HCT116 (cell line): Measurements from ENCODE around the gene MYO1A. TPM values are rescaled to one million over a fixed set of nuclear protein-coding genes. Genes with fewer than 3 reads are reported as not detected.

Source experiments
- ATAC-seq: fragments of 200-7000 bp; cut with Tn5 transposase; 2 replicates; pipeline ENCODE4 v1.9.1; 2020; ENCODE audit warnings: mild to moderate bottlenecking, moderate library complexity
- BruUV-seq: library from RNA; stranded (reverse); fragments of 400-500 nt; replicated peaks from 2 replicates; lab custom pipeline; 2021; lab: Mats Ljungman, UMichigan
- CTCF ChIA-PET: fragments of 300-600 bp; sonication (Branson Sonifier 250); formaldehyde crosslinking; loops from one replicate; lab custom pipeline; 2021; ENCODE audit warnings: antibody characterized with exemption; lab: Charles Lee
- POLR2A ChIA-PET: fragments of 300-600, 350-600 bp; sonication (Branson Sonifier 250); formaldehyde crosslinking; loops from one replicate; lab custom pipeline; 2021; ENCODE audit warnings: antibody characterized with exemption; lab: Charles Lee
- RAD21 ChIA-PET, 2 experiments: fragments of 300-600 bp; sonication (Branson Sonifier 250); formaldehyde crosslinking; loops; one replicate each; lab custom pipeline; 2023; ENCODE audit warnings: low total read pairs in 2 of 2; ENCODE audit not compliant: uncharacterized antibody in 2 of 2, unreplicated experiment in 2 of 2, low non-redundant PET in 1 of 2; lab: Charles Lee
- DNase-seq: peaks from one replicate; pipeline ENCODE4 v3.0.0-alpha.2; 2010; ENCODE audit warnings: low read depth, low spot score
- H2AFZ ChIP-seq: fragments of 200-600 bp; shearing (Covaris generic), sonication (generic); 2 replicates; pipeline ENCODE4 v1.6.1; 2017; ENCODE audit warnings: low read depth, mixed run types, mixed read lengths, antibody characterized with exemption, low read length; ENCODE audit not compliant: poor library complexity, severe bottlenecking
- H3K27ac ChIP-seq: 2 replicates; pipeline ENCODE4 v1.5.1; 2012; ENCODE audit warnings: low read depth, low read length
- H3K27me3 ChIP-seq: fragments of 200-600 bp; sonication (generic); 2 replicates; pipeline ENCODE4 v1.6.1; 2016; ENCODE audit warnings: mixed run types, low read length, mixed read lengths; ENCODE audit not compliant: insufficient read depth
- H3K36me3 ChIP-seq, 2 experiments: fragments of 200-500 bp in 1 of 2; fragments of 200-600 bp in 1 of 2; sonication (Bioruptor generic) in 1 of 2; sonication (generic) in 1 of 2; 2 replicates each; pipeline versions ENCODE4 v1.5.1 to v1.6.1; 2014 to 2016; ENCODE audit warnings: low read length in 2 of 2, inconsistent platforms in 1 of 2, mixed read lengths in 1 of 2, mixed run types in 1 of 2; ENCODE audit not compliant: insufficient read depth in 2 of 2, control insufficient read depth in 1 of 2
- H3K4me1 ChIP-seq, 2 experiments: fragments of 200-600 bp in 1 of 2; sonication (generic) in 1 of 2; 2 replicates each; pipeline versions ENCODE4 v1.5.1 to v1.6.1; 2012 to 2017; ENCODE audit warnings: low read length in 2 of 2, inconsistent platforms in 1 of 2, mild to moderate bottlenecking in 1 of 2, mixed read lengths in 1 of 2, mixed run types in 1 of 2, moderate library complexity in 1 of 2; ENCODE audit not compliant: insufficient read depth in 2 of 2, control insufficient read depth in 1 of 2
- H3K4me2 ChIP-seq: fragments of 200-600 bp; sonication (generic); 2 replicates; pipeline ENCODE4 v1.6.1; 2017; ENCODE audit warnings: mixed run types, low read length, mixed read lengths
- H3K4me3 ChIP-seq, 2 experiments: fragments of 200-600 bp in 1 of 2; sonication (generic) in 1 of 2; replicated peaks in 1 of 2; 2 replicates each; pipeline ENCODE4 v1.5.1; 2011 to 2016; ENCODE audit warnings: low read length in 2 of 2, control low read depth in 1 of 2, low read depth in 1 of 2, mild to moderate bottlenecking in 1 of 2, mixed read lengths in 1 of 2, mixed run types in 1 of 2
- H3K79me2 ChIP-seq: fragments of 200-600 bp; sonication (generic); 2 replicates; pipeline ENCODE4 v1.6.1; 2017; ENCODE audit warnings: mild to moderate bottlenecking, mixed run types, low read length, moderate library complexity, mixed read lengths; ENCODE audit not compliant: insufficient read depth
- H3K9ac ChIP-seq: fragments of 200-600 bp; sonication (generic); 2 replicates; pipeline ENCODE4 v1.6.1; 2016; ENCODE audit warnings: low read length, mixed read lengths
- H3K9me2 ChIP-seq: fragments of 200-600 bp; sonication (generic), shearing (Covaris generic); 2 replicates; pipeline ENCODE4 v1.6.1; 2017; ENCODE audit warnings: mixed run types, mild to moderate bottlenecking, moderate library complexity; ENCODE audit not compliant: insufficient read depth
- H3K9me3 ChIP-seq, 2 experiments: fragments of 200-500 bp in 1 of 2; fragments of 200-600 bp in 1 of 2; sonication (Bioruptor generic) in 1 of 2; sonication (generic) in 1 of 2; 2 replicates each; pipeline ENCODE4 v1.6.1; 2014 to 2017; ENCODE audit warnings: low read length in 2 of 2, mixed read lengths in 2 of 2, inconsistent platforms in 1 of 2, low read depth in 1 of 2, mild to moderate bottlenecking in 1 of 2, mixed run types in 1 of 2, moderate library complexity in 1 of 2; ENCODE audit not compliant: control insufficient read depth in 1 of 2, insufficient read depth in 1 of 2
- H4K20me1 ChIP-seq: fragments of 200-600 bp; sonication (generic), shearing (Covaris generic); 2 replicates; pipeline ENCODE4 v1.6.1; 2017; ENCODE audit warnings: mixed run types, mild to moderate bottlenecking, moderate library complexity; ENCODE audit not compliant: insufficient read depth
- ATF3 ChIP-seq: IDR thresholded peaks from 2 replicates; pipeline ENCODE4 v1.6.1; 2012
- CEBPB ChIP-seq: IDR thresholded peaks from 2 replicates; pipeline ENCODE4 v1.6.1; 2012; ENCODE audit warnings: low read depth
- EGR1 ChIP-seq: IDR thresholded peaks from 2 replicates; pipeline ENCODE4 v1.6.1; 2012; ENCODE audit warnings: low read depth
- ELF1 ChIP-seq: IDR thresholded peaks from 2 replicates; pipeline ENCODE4 v1.6.1; 2012; ENCODE audit warnings: low read depth, borderline replicate concordance
- EZH2 ChIP-seq: fragments of 200-600 bp; sonication (generic); IDR thresholded peaks from 2 replicates; pipeline ENCODE4 v1.6.1; 2017; ENCODE audit warnings: antibody characterized with exemption, mixed run types
- EZH2phosphoT487 ChIP-seq: fragments of 200-600 bp; IDR thresholded peaks from 2 replicates; pipeline ENCODE4 v1.6.1; 2018; ENCODE audit warnings: antibody characterized with exemption, borderline replicate concordance
- FOSL1 ChIP-seq: IDR thresholded peaks from 2 replicates; pipeline ENCODE4 v1.6.1; 2012; ENCODE audit warnings: low read depth
- POLR2AphosphoS5 ChIP-seq: IDR thresholded peaks from 2 replicates; pipeline ENCODE4 v1.6.1; 2011; ENCODE audit warnings: mild to moderate bottlenecking, low read depth, low read length, moderate library complexity
- RAD21 ChIP-seq: IDR thresholded peaks from 2 replicates; pipeline ENCODE4 v1.6.1; 2012; ENCODE audit warnings: low read depth, mild to moderate bottlenecking
- REST ChIP-seq: IDR thresholded peaks from 2 replicates; pipeline ENCODE4 v1.6.1; 2012; ENCODE audit warnings: low read depth
- SIN3A ChIP-seq: IDR thresholded peaks from 2 replicates; pipeline ENCODE4 v1.6.1; 2012; ENCODE audit warnings: low read depth
- SP1 ChIP-seq: IDR thresholded peaks from 2 replicates; pipeline ENCODE4 v1.6.1; 2012; ENCODE audit warnings: low read depth
- SRF ChIP-seq: IDR thresholded peaks from 2 replicates; pipeline ENCODE4 v1.6.1; 2012; ENCODE audit warnings: low read depth
- YY1 ChIP-seq: IDR thresholded peaks from 2 replicates; pipeline ENCODE4 v1.6.1; 2011; ENCODE audit warnings: low read length, low read depth, moderate library complexity, mild to moderate bottlenecking; ENCODE audit not compliant: insufficient replicate concordance; ENCODE audit errors: extremely low read depth
- ZFX ChIP-seq: fragments of 450-650 bp; IDR thresholded peaks from 2 replicates; pipeline ENCODE4 v1.6.1; 2017
- ZNF274 ChIP-seq: fragments of 200-500 bp; sonication (Bioruptor generic); IDR thresholded peaks from 2 replicates; pipeline ENCODE4 v1.6.1; 2014; ENCODE audit warnings: mild to moderate bottlenecking, low read depth, low read length, inconsistent platforms
- intact Hi-C: fragments of 100-400 bp; cut with micrococcal nuclease; formaldehyde crosslinking; loops from 2 replicates; pipeline ENCODE4 v1.10.0; 2022
- total RNA-seq: library from RNA; stranded (reverse); gene quantifications from one replicate; pipeline ENCODE4 v1.2.1, GENCODE V29; 2021; ENCODE audit not compliant: unreplicated experiment

The MYO1A gene
- total RNA-seq, 1 experiment from 2014 or later, result 0.76 TPM

GRCh38 chr12:57004651-57005050 lies 45.3 kb downstream of the MYO1A start:
- Histone ChIP-seq H3K9me2 (no peaks in the 10 kb centered on the region), H4K20me1 (no peaks in the 10 kb centered on the region), H3K9me3 (no peaks in the 10 kb centered on the region), H3K4me2 (peak overlapping the region; percentile 93), H3K4me3 (no peak overlapping the region; a peak in 1 of 4 replicates), H3K27ac (no peak overlapping the region), H3K36me3 (peaks cover 23 to 29% of the 10 kb centered on the region in 2 experiments; a peak in 3 of 4 replicates), H2AFZ (no peak overlapping the region), H3K79me2 (peaks cover 54% of the 10 kb centered on the region), H3K4me1 (peaks cover 4 to 30% of the 10 kb centered on the region in 2 experiments), H3K9ac (0 out of 2 replicates have a peak overlapping the region, but pooled peaks have one; percentile 90), H3K27me3 (no peaks in the 10 kb centered on the region)
- no peak for TF ChIP-seq ZNF274
- no peak for TF ChIP-seq ZFX
- no peak for TF ChIP-seq EGR1
- TF ChIP-seq ELF1, result no peak
- no peak for TF ChIP-seq SP1
- TF ChIP-seq ATF3, result no peak
- no peak for TF ChIP-seq SIN3A
- no peak for TF ChIP-seq SRF
- no peak for TF ChIP-seq CEBPB
- TF ChIP-seq EZH2, result no peak
- TF ChIP-seq POLR2AphosphoS5, result no peak
- TF ChIP-seq FOSL1, result no peak
- no peak for TF ChIP-seq RAD21
- no peak for TF ChIP-seq EZH2phosphoT487
- no peak for TF ChIP-seq YY1
- no peak for TF ChIP-seq REST
- ChIA-PET CTCF (interaction anchor here (0.8 to 1.5 kb wide), 4 partner anchors 17 to 368 kb away, joined by 3 to 5 read pairs (median 3); partner anchors contain the start of gene HSD17B6), POLR2A (interaction anchor here (0.9 kb wide), 1 partner anchor 279 kb away, joined by 3 read pairs; the partner anchor contains the start of gene NACA), RAD21 (no interaction called here)
- no peak for DNase-seq
- no TSS peak for BruUV-seq
- no peak for ATAC-seq
- intact Hi-C loops, result loop anchor here (5.0 kb wide), 1 partner anchor 247 kb away; no protein-coding TSS in a partner anchor
